GM11168 (cell line): ENCODE results near the gene GPC5.

Experiments used
- in situ Hi-C: fragments of 300-500 bp; cut with MboI; formaldehyde crosslinking; loops from one replicate; pipeline ENCODE4 v1.12.0; 2022; ENCODE audit warnings: low sequenced_read_pairs; ENCODE audit not compliant: unreplicated experiment

Gene GPC5

DNA sequence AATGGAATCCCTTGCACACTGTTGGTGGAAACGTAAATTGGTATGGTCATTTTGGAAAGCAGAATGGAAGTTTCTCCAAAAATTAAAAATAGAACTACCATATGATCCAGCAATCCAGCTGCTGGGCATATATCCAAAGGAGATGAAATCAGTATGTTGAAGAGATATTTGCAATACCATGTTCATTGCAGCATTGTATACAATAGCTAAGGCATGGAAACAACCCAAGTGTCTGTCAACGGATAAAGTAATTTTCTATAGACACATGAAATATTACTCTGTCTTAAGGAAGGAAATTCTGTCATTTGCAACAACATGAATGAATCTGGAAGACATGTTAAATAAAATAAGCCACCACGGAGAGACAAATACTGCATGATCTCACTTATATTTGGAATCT is 124.7 kb downstream of the GPC5 start:
- in situ Hi-C loops: no loop called here

GRCh38 chr13:91526543-91527033 is 128.2 kb downstream of the GPC5 start:
- in situ Hi-C loops: no loop called here

- in situ Hi-C loops: no loop called here
Measured at GRCh38 chr13:91529739-91530482, 131.5 kb downstream of the GPC5 start.

GRCh38 chr13:91531646-91532045 is 133.2 kb downstream of the GPC5 start:
- in situ Hi-C loops: no loop called here

- in situ Hi-C loops: no loop called here
Measured at GRCh38 chr13:91533354-91533753, 134.9 kb downstream of the GPC5 start.

DNA sequence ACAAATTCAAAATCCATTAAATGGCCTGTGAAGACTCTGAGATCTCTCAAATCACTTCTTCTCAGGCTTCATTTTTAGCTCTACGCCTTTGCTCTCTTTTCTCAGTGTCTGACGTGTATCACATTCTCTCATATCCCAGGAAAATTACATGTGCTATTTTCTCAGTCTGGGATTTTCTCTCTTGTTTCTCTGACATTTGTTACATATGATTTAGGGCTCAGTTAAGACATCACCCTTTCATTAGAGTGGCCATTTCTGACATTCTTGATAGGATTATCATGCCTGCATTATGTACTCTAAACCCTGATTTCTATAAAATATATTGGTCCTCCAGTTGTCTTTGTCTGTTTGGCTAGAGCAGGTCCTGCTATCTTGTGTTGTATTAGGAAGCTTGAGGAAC is 136.6 kb downstream of the GPC5 start:
- in situ Hi-C loops: no loop called here

GRCh38 chr13:91537376-91537775 is 139.0 kb downstream of the GPC5 start:
- in situ Hi-C loops: no loop called here

GRCh38 chr13:91539286-91540157 is 141.1 kb downstream of the GPC5 start:
- in situ Hi-C loops: no loop called here

DNA sequence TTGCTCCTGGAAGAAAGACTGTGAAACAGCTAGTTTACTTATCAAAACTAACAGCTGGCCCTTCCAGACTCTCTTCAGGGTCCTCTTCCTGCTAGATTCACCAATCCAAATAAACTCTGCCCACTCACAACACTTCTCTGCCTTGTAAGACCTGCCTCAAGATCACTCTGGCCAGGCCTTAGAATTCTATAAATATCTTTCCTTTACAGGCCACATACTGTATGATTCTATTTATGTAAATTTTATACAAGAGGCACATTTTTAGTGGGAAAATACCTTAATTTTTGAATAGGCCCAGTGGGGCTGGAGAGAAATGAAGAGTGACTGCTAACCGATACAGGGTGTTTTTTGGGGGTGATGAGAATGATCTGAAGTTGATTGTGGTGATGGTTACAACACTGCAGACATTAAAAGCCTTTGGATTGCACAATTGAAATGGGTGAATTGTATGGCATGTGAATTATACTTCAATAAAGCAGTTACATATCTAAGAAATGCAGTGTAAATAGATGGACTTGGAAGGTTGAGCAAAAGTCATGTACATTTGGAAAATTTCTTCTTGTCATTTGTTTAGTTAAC is 141.8 kb downstream of the GPC5 start:
- in situ Hi-C loops: no loop called here

DNA sequence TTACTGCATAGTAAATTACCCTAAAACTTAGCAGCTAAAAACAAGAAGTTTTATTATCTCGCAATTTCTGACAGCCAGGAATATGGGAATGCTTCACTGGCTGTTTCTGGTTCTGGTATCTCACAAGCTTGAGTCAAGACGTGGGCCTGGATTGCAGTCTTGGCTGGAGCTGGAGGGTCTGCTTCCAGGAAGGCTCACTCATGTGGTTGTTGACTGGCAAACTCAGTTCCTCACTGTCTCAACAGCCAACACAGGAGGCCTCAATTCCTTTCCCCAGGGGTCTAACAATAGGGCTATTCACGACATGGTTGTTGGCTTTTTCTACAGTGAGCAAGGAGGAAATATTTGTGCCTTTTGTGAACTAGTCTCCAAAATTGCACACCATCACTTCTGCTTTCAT is 146.3 kb downstream of the GPC5 start:
- in situ Hi-C loops: no loop called here

DNA sequence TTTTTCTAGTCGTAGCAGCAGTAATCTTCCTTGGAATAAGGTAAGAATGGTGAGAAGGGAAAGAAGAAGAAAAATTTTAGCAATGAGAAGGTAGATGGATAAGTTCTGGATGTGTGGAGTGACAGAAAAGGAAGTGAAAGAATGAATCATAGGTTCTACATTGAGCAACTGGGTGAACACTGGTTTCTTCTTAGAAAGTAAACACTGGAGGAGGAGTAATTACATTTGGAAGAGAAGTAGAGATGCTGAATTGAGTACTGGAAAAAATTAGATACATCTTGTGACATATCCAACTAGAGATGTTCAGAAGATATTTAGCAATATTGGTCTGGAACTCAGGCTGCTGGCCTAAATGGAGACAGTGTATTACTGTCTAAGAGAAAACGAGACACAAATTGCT is 148.5 kb downstream of the GPC5 start:
- in situ Hi-C loops: no loop called here

- in situ Hi-C loops: no loop called here
Measured at GRCh38 chr13:91553584-91553983, 155.2 kb downstream of the GPC5 start.

DNA sequence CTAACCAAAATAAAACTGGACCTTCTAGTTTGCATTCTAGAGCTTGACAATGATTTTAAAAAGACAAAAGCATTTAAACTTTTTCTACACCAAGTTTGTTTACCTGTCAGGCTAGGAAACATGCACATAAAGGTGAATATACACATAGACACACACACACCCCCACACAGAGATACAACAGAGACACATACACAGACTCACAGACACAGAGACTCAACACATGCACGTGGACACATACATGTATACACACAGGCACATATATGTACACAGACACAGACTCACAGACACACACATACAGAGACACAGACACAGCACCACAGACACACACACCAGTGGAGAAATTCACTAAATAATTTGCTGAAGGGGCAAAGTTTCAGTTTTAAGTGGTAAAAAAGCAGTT is 155.7 kb downstream of the GPC5 start:
- in situ Hi-C loops: no loop called here

DNA sequence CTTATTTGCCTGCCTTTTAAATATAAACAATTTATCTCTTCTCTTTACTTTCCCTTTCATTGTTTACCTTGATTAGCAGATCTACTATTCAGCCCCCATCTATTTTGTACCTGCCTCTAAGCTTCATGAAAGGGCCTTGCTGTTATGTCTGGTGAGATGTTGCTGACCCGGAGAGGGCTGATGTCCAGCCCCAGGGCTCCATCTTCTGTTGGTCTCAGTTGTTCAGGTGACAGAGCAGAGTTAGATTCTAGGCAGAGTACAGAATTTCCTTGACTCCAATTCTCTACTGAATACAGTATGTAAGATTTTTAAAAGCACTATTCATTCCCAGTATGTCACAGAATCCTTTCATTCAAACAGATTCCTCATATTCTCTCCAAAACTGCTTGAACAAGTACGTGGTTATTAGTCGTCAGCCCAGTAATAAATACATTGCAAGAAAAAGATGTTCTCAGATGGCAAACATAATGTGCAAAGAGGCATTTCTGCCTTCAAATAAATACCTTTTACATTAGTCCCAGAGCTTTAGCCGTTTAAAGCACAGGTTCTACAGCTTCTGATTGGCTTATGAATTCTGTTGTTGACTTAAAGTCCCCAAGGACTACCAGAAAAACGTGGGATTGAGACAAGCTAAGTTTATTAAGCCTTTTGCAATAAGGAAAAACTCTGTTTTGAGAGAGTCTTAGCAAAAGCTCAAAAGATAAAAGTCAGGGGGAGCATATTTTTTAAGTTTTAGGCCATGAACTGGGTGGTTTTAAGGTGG is 159.1 kb downstream of the GPC5 start:
- in situ Hi-C loops: no loop called here

GRCh38 chr13:91563799-91564198 is 165.4 kb downstream of the GPC5 start:
- in situ Hi-C loops: no loop called here

- in situ Hi-C loops: no loop called here
Measured at GRCh38 chr13:91564396-91564795, 166.0 kb downstream of the GPC5 start.

DNA sequence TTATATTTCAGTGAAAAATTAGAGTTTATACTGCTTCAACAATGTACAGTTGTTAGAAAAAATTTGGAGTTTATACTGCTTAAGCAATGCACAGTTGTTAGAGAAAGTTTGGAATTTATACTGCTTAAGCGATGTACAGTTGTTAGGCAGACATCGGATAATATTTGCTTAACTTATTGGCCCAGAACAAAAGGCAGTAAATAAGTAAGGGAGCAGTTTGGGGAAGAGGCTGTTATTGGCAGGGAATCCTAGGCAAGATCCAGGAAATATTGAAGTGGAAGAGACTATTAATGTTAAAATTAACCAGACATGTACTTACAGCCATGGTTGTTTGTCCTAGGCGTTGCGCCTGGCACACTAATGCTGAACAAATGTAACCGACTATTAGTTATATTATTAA is 166.9 kb downstream of the GPC5 start:
- in situ Hi-C loops: no loop called here

DNA sequence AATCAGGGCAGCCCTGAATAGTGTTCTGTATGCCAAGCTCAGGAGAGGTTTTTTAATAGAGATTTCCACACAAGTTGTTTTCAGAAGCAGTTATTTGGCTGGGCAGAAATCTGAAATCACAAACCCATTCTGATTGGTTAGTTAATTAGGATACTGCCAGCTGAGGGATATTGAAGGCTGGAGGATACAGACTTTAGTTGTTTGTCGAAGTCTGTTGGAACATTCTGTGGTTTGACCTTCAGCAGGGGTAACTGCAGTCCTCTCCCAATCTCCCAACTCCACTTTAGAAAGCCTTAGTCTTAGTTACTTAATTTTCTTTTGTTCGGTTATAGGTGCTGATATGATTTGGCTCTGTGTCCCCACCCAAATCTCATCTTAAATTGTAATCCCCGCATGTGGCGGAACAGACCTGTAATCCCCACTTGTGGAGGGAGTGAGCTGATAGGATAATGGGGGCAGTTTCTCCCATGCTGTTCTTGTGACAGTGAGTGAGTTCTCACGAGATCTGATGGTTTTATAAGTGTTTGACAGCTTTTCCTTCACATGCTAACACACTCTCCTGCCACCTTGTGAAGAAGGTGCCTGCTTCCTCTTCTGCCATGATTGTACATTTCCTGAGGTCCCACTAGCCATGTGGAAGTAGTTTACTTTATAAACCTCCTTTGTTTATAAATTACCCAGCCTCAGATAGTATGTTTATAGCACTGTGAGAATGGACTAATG is 169.2 kb downstream of the GPC5 start:
- in situ Hi-C loops: no loop called here

DNA sequence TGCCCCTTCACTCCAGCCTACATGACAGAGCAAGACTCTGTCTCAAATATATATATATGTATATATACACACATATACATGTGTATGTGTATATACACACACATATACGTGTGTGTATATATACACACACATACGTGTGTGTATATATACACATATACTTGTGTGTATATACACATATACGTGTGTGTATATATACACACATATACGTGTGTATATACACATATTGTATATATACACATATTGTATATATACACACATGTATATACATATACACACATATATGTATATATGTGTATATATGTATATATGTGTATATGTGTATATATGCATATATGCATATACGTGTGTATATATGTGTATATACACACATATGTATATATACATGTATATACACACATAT is 173.3 kb downstream of the GPC5 start:
- in situ Hi-C loops: no loop called here

GRCh38 chr13:91572439-91572838 is 174.0 kb downstream of the GPC5 start:
- in situ Hi-C loops: no loop called here
